Glutamatergic neuron (in vitro differentiated cells): Measurements from ENCODE around the gene GLB1L3. TPM values are rescaled to one million over a fixed set of nuclear protein-coding genes. Genes with fewer than 3 reads are reported as not detected.

Experiments used
- DNase-seq: peaks from one replicate; pipeline ENCODE4 v3.0.0; 2022
- H3K27ac Mint-ChIP-seq: one replicate; pipeline ENCODE4 v1.8.0; 2020; ENCODE audit warnings: mild to moderate bottlenecking, mixed read lengths, inconsistent platforms; ENCODE audit not compliant: unreplicated experiment
- H3K27me3 Mint-ChIP-seq: one replicate; pipeline ENCODE4 v1.8.0; 2020; ENCODE audit warnings: mild to moderate bottlenecking, moderate library complexity, mixed read lengths, inconsistent platforms; ENCODE audit not compliant: unreplicated experiment
- H3K36me3 Mint-ChIP-seq: one replicate; pipeline ENCODE4 v1.8.0; 2020; ENCODE audit warnings: mild to moderate bottlenecking, mixed read lengths, inconsistent platforms; ENCODE audit not compliant: unreplicated experiment
- H3K4me1 Mint-ChIP-seq: one replicate; pipeline ENCODE4 v1.8.0; 2020; ENCODE audit warnings: mild to moderate bottlenecking, low read depth, mixed read lengths, inconsistent platforms; ENCODE audit not compliant: unreplicated experiment
- H3K4me3 Mint-ChIP-seq: one replicate; pipeline ENCODE4 v1.8.0; 2020; ENCODE audit warnings: mild to moderate bottlenecking, mixed read lengths, inconsistent platforms; ENCODE audit not compliant: unreplicated experiment
- H3K9me3 Mint-ChIP-seq: one replicate; pipeline ENCODE4 v1.8.0; 2020; ENCODE audit warnings: mild to moderate bottlenecking, moderate library complexity, mixed read lengths, inconsistent platforms; ENCODE audit not compliant: unreplicated experiment
- CTCF ChIP-seq: fragments of 200-600 bp; sonication (generic); IDR thresholded peaks from one replicate; pipeline ENCODE4 v1.5.0; 2021; ENCODE audit not compliant: partially characterized antibody, unreplicated experiment
- total RNA-seq: library from RNA; stranded (reverse); fragmentation: NEBNext Ultra II Directional; extraction: Animal tissue kit (Norgen Biotek cat#: 25700); gene quantifications from one replicate; pipeline ENCODE4 v1.2.1, GENCODE V29; 2021; ENCODE audit not compliant: unreplicated experiment

The GLB1L3 gene
- total RNA-seq, 1 donor from 2014 or later, result 0.83 TPM

GRCh38 chr11:134244593-134244992, 31.6 kb upstream of the GLB1L3 start:
- peaks cover 2% of the 10 kb centered on the region for H3K9me3 Mint-ChIP-seq
- H3K27ac Mint-ChIP-seq, result no peak overlapping the region
- no peaks in the 10 kb centered on the region for H3K4me1 Mint-ChIP-seq
- peak; percentile 70 for TF ChIP-seq CTCF
- no peaks in the 10 kb centered on the region for H3K27me3 Mint-ChIP-seq
- DNase-seq, result no peak
- H3K4me3 Mint-ChIP-seq, result no peak overlapping the region
- peaks cover 3% of the 10 kb centered on the region for H3K36me3 Mint-ChIP-seq

GRCh38 chr11:134245434-134245833, 30.7 kb upstream of the GLB1L3 start:
- Mint-ChIP-seq H3K4me3 (no peak overlapping the region), H3K36me3 (peaks cover 3% of the 10 kb centered on the region), H3K4me1 (no peaks in the 10 kb centered on the region), H3K27ac (no peak overlapping the region), H3K9me3 (peaks cover 2% of the 10 kb centered on the region), H3K27me3 (no peaks in the 10 kb centered on the region)
- no peak for TF ChIP-seq CTCF
- no peak for DNase-seq

- Mint-ChIP-seq H3K4me3 (no peak overlapping the region), H3K4me1 (no peaks in the 10 kb centered on the region), H3K36me3 (peaks cover 3% of the 10 kb centered on the region), H3K9me3 (peaks cover 2% of the 10 kb centered on the region), H3K27ac (no peak overlapping the region), H3K27me3 (no peaks in the 10 kb centered on the region)
- TF ChIP-seq CTCF, result no peak
- DNase-seq, result no peak
Observed at GRCh38 chr11:134246100-134246499, 30.1 kb upstream of the GLB1L3 start.

- no peak overlapping the region for H3K27ac Mint-ChIP-seq
- H3K4me3 Mint-ChIP-seq, result no peak overlapping the region
- H3K27me3 Mint-ChIP-seq, result no peaks in the 10 kb centered on the region
- no peak for TF ChIP-seq CTCF
- H3K36me3 Mint-ChIP-seq, result peaks cover 3% of the 10 kb centered on the region
- no peak for DNase-seq
- H3K4me1 Mint-ChIP-seq, result peaks cover under 1% of the 10 kb centered on the region
- H3K9me3 Mint-ChIP-seq, result peaks cover 2% of the 10 kb centered on the region
Observed at GRCh38 chr11:134246678-134247077, 29.5 kb upstream of the GLB1L3 start.

- DNase-seq, result no peak
- Mint-ChIP-seq H3K4me3 (no peak overlapping the region), H3K27me3 (no peaks in the 10 kb centered on the region), H3K4me1 (peaks cover 9% of the 10 kb centered on the region), H3K36me3 (peaks cover 3% of the 10 kb centered on the region), H3K27ac (no peak overlapping the region), H3K9me3 (peaks cover 3% of the 10 kb centered on the region)
- no peak for TF ChIP-seq CTCF
Observed at GRCh38 chr11:134248910-134249480, 27.2 kb upstream of the GLB1L3 start.
